ENCODE data around the gene JMY.

GRCh38 chr5:79257314-79257713 lies 21.4 kb downstream of the JMY start:
- no peak for TF ChIP-seq CTCF (IDR thresholded peaks at IDR 0.05)
- TF ChIP-seq EZH2 (IDR thresholded peaks at IDR 0.05): no peak
